ENCODE measurements around the gene ZNF536. TPM values are rescaled to one million over a fixed set of nuclear protein-coding genes. Genes with fewer than 3 reads are reported as not detected.

Gene ZNF536
- total RNA-seq (under 1 TPM in 3 of 7 donors, not detected in 4; 0.28 to 0.52 (median 0.46) TPM), polyA plus RNA-seq (under 1 TPM; 0.13 to 0.27 TPM)
- long read RNA-seq, donor 1: 0 reads
- long read RNA-seq, donor 2: 0 reads
- long read RNA-seq, donor 3: 0 reads

- no peaks in the 10 kb centered on the region for H3K27me3 ChIP-seq
- H3K27ac ChIP-seq: no peak within 1 kb of the TSS
These were observed at the start of gene ZNF536 for GRCh38 chr19:30371960-30372824. Gene ZNF536 (plus strand): TSS chr19:30372384. CDS start chr19:30443563, 71,179 bp downstream.

GRCh38 chr19:30322641-30323320 is 49.4 kb upstream of the ZNF536 start:
- Histone ChIP-seq H3K36me3 (no peaks in the 10 kb centered on the region), H3K9me3 (no peaks in the 10 kb centered on the region), H3K27ac (no peak overlapping the region), H3K4me1 (ENCODE audit: insufficient read depth) (no peaks in the 10 kb centered on the region), H3K27me3 (no peaks in the 10 kb centered on the region), H3K4me3 (no peak overlapping the region)
- intact Hi-C loops (cut with DNase I): no loop called here
- WGBS, 3 donors: 78 to 89% (median 78%) methylated on average over 6 of the region's 6 CpGs
- TF ChIP-seq EP300 (IDR thresholded peaks at IDR 0.05) (no peak), POLR2A (IDR thresholded peaks at IDR 0.05) (no peak)
- TF ChIP-seq, protein P1, sequence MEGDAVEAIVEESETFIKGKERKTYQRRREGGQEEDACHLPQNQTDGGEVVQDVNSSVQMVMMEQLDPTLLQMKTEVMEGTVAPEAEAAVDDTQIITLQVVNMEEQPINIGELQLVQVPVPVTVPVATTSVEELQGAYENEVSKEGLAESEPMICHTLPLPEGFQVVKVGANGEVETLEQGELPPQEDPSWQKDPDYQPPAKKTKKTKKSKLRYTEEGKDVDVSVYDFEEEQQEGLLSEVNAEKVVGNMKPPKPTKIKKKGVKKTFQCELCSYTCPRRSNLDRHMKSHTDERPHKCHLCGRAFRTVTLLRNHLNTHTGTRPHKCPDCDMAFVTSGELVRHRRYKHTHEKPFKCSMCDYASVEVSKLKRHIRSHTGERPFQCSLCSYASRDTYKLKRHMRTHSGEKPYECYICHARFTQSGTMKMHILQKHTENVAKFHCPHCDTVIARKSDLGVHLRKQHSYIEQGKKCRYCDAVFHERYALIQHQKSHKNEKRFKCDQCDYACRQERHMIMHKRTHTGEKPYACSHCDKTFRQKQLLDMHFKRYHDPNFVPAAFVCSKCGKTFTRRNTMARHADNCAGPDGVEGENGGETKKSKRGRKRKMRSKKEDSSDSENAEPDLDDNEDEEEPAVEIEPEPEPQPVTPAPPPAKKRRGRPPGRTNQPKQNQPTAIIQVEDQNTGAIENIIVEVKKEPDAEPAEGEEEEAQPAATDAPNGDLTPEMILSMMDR (IDR thresholded peaks at IDR 0.05): no peak
- no peak for DNase-seq

More at GRCh38 chr19:30371960-30372824, at the start of gene ZNF536:
- Histone ChIP-seq H3K4me1 (ENCODE audit: insufficient read depth) (no peaks in the 10 kb centered on the region), H3K36me3 (no peaks in the 10 kb centered on the region), H3K9me3 (no peaks in the 10 kb centered on the region), H3K4me3 (no peak within 1 kb of the TSS)
- 61 to 72% (median 69%) methylated on average over 9 of the region's 9 CpGs for WGBS, 3 donors
- DNase-seq: no peak
- intact Hi-C loops (cut with DNase I): no loop called here
- TF ChIP-seq POLR2A (IDR thresholded peaks at IDR 0.05) (no peak), EP300 (IDR thresholded peaks at IDR 0.05) (no peak)
- TF ChIP-seq, protein P1 (IDR thresholded peaks at IDR 0.05): no peak

GRCh38 chr19:30323904-30324303 is 48.3 kb upstream of the ZNF536 start:
- Histone ChIP-seq H3K4me1 (ENCODE audit: insufficient read depth) (no peaks in the 10 kb centered on the region), H3K27ac (no peak overlapping the region), H3K4me3 (no peak overlapping the region), H3K9me3 (no peaks in the 10 kb centered on the region), H3K27me3 (no peaks in the 10 kb centered on the region), H3K36me3 (no peaks in the 10 kb centered on the region)
- TF ChIP-seq, protein P1 (IDR thresholded peaks at IDR 0.05): no peak
- TF ChIP-seq POLR2A (IDR thresholded peaks at IDR 0.05): no peak
- no peak for TF ChIP-seq EP300 (IDR thresholded peaks at IDR 0.05)
- no peak for DNase-seq
- intact Hi-C loops (cut with DNase I): no loop called here

DNA sequence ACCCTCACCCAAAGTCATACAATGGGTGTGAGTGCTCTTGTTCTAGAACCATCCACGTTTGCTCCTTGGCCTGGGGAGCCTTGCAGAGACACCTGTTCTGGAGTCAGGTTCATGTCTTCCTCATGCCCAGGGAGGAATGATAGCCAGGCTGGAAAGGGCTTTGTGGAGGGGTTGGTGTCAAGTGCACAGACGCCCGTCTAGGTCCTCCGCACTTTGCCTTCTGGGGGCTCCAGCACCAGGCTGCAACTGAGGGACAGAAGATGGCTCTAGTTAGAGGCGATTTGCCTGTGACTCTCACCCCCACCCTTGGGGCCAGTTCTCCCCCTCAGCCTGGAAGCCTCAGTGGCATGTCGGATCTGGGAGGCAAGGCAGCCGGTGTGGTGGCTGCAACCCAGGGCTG is 47.2 kb upstream of the ZNF536 start:
- no peaks in the 10 kb centered on the region for H3K36me3 ChIP-seq
- no peak overlapping the region for H3K4me3 ChIP-seq
- no peaks in the 10 kb centered on the region for H3K4me1 ChIP-seq (ENCODE audit: insufficient read depth)
- 77 to 83% (median 83%) methylated on average over 7 of the region's 7 CpGs for WGBS, 3 donors
- H3K27ac ChIP-seq: no peak overlapping the region
- intact Hi-C loops (cut with DNase I): no loop called here
- no peaks in the 10 kb centered on the region for H3K27me3 ChIP-seq
- no peaks in the 10 kb centered on the region for H3K9me3 ChIP-seq
- TF ChIP-seq POLR2A (IDR thresholded peaks at IDR 0.05) (no peak), EP300 (IDR thresholded peaks at IDR 0.05) (no peak)
- TF ChIP-seq, protein P1 (IDR thresholded peaks at IDR 0.05): no peak
- no peak for DNase-seq

Measured in ovary (tissue), 10 donors.